Mucosa of stomach (tissue), 1 donor: ENCODE measurements around the gene KCNJ1.

Experiments used
- H3K27me3 ChIP-seq: one replicate; pipeline ENCODE4 v1.7.0; 2013; ENCODE audit warnings: mild to moderate bottlenecking, low read length; ENCODE audit not compliant: control insufficient read depth, insufficient read depth
- H3K36me3 ChIP-seq: one replicate; pipeline ENCODE4 v1.7.0; 2013; ENCODE audit warnings: low read length; ENCODE audit not compliant: control insufficient read depth, insufficient read depth
- H3K4me1 ChIP-seq: one replicate; pipeline ENCODE4 v1.7.0; 2013; ENCODE audit warnings: mild to moderate bottlenecking, low read length; ENCODE audit not compliant: control insufficient read depth, insufficient read depth
- H3K4me3 ChIP-seq: one replicate; pipeline ENCODE4 v1.7.0; 2013; ENCODE audit warnings: low read length
- H3K9ac ChIP-seq: one replicate; pipeline ENCODE4 v1.7.0; 2013; ENCODE audit warnings: mild to moderate bottlenecking, low read length, moderate library complexity
- H3K9me3 ChIP-seq: one replicate; pipeline ENCODE4 v1.7.0; 2013; ENCODE audit warnings: mild to moderate bottlenecking, low read length, moderate library complexity; ENCODE audit not compliant: control insufficient read depth
- donor health status: Pancreatic carcinoma.

KCNJ1 gene

DNA sequence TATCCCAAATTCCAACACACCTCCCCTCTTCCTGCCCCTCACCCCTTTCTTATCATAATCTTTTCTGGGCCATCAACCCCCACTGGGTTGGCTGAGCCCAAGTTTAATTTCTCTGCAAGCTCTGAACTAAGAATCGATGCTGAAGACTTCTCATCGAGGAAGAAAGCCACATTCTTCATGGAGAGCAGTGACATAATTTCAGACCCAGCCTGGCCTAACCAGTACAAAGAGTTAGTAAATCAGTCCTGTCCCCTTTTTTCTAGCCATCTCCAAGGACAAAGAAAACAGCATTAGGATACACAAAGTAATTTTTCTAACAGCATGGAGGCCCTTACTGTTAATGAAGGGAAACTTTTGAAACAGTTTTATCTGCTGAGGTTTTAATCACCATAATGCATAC, 45.0 kb downstream of the KCNJ1 start:
- no peak overlapping the region for H3K4me3 ChIP-seq
- no peaks in the 10 kb centered on the region for H3K9me3 ChIP-seq
- H3K9ac ChIP-seq: no peak overlapping the region
- H3K27me3 ChIP-seq: no peaks in the 10 kb centered on the region
- peaks cover under 1% of the 10 kb centered on the region for H3K4me1 ChIP-seq
- H3K36me3 ChIP-seq: no peaks in the 10 kb centered on the region

DNA sequence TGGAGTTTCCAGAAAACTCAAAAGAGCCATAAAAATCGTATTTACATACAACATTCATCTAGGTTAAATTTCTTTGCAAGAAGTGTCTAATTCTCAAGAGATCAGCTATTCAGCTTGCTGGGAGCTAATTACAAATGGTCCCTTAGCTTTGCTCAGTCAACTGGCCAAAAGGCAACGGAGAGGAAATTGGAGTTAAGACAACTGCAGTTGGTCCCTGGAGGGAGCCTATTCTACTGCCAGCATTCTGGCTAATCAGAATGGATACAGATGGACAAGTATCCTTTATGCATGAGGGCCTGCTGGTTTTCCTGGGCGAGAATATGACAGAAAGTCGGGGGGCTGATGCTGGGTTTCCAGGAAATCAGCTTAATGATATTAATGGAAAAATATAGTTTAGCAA, 45.5 kb downstream of the KCNJ1 start:
- Histone ChIP-seq H3K27me3 (no peaks in the 10 kb centered on the region), H3K9me3 (no peaks in the 10 kb centered on the region), H3K36me3 (no peaks in the 10 kb centered on the region), H3K4me3 (no peak overlapping the region), H3K4me1 (no peaks in the 10 kb centered on the region), H3K9ac (no peak overlapping the region)

DNA sequence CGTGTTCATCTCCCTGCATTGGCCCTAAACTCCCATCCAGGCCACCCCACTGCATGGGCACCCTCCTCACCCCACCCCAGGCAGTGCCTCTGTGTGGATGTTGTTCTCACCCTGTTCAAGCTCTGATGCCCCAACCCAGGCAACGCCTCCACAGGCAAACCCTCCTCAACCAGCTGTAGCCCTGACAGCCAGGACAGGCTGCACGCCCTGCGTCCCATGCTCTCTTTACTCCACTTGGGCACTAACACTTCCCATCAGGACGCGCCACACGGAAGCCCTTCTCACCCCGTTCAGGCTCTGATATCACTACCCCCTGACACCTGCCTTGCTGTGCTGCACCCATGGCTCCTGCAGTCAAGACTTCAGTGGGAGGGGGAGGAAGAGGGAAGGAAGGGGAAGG, 47.9 kb downstream of the KCNJ1 start:
- no peak overlapping the region for H3K9ac ChIP-seq
- no peaks in the 10 kb centered on the region for H3K9me3 ChIP-seq
- H3K4me3 ChIP-seq: no peak overlapping the region
- no peaks in the 10 kb centered on the region for H3K27me3 ChIP-seq
- H3K36me3 ChIP-seq: no peaks in the 10 kb centered on the region
- H3K4me1 ChIP-seq: no peaks in the 10 kb centered on the region

DNA sequence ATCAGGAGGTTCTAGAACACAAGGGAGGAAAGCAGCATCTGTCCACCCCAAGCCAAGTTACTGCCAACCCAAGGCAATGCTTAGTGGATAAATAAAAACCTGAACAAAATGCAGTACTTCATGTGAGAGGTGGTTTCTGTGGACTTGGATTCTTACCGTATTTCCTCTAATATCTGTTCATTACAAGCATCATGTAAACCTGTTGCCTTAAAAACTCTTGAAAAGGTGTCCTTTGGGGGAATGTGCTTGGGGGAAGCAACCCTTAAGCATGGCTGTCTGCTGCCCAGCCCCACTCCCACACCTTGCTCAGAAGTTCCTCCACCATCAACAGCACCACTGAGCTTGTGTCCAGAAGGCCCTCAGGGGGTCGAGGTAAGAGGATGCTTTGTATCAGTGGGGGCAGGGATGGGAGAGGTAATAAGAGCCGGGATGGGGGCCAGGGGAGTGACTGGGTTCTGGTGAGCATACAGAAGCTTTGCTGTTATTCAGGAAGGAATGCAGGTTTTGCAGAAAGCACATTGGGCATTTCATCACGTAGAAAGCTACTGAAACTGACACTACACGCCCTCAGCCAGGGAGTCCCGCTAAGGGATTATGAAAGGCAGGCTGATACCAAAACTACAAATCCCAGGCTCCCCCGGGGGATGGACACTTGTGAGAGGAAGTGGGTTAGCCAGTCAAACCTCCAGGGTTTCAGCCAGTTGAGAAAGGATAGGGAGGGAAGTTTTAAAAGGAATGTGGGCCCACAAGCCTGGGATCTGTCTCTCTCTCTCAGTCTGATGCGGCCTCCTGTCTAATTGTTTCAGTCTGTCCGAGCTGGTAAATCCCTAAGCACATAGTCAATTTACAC, 52.0 kb downstream of the KCNJ1 start:
- Histone ChIP-seq H3K4me1 (no peaks in the 10 kb centered on the region), H3K27me3 (no peaks in the 10 kb centered on the region), H3K4me3 (no peak overlapping the region), H3K9me3 (no peaks in the 10 kb centered on the region), H3K36me3 (no peaks in the 10 kb centered on the region), H3K9ac (no peak overlapping the region)

DNA sequence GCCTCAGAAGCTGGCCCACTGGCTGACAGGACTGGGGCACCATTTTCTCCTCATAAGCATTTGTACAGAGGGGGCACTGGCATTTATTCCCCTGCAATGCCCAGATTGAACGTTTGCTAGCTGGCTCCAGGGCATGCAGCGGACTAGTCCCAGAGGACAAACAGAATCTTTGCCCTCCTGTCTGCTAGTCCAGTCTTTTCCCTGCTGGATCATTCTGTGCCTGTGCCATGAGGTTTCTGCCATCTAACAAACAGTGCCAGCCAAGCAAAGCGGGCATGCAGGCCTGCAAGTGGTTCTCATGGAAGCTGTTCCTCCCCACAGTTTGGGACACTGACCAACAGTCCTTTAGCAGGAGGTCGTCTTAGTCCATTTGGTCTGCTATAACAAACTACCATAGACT, 53.4 kb downstream of the KCNJ1 start:
- Histone ChIP-seq H3K9me3 (no peaks in the 10 kb centered on the region), H3K4me3 (no peak overlapping the region), H3K4me1 (no peaks in the 10 kb centered on the region), H3K9ac (no peak overlapping the region), H3K36me3 (no peaks in the 10 kb centered on the region), H3K27me3 (no peaks in the 10 kb centered on the region)

DNA sequence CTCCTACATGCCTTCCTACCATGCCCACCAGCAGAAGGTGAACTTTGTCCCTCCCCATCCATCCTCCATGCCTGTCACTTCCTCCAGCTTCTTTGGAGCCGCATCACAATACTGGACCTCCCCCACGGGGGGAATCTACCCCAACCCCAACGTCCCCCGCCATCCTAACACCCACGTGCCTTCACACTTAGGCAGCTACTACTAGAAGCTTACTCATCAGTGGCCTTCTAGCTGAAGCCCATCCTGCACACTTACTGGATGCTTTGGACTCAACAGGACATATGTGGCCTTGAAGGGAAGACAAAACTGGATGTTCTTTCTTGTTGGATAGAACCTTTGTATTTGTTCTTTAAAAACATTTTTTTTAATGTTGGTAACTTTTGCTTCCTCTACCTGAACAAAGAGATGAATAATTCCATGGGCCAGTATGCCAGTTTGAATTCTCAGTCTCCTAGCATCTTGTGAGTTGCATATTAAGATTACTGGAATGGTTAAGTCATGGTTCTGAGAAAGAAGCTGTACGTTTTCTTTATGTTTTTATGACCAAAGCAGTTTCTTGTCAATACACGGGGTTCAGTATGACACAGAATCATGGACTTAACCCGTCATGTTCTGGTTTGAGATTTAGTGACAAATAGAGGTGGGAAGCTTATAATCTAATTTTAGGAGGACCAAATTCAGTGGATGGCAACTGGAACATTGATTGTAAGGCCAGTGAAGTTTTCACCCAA, 56.1 kb downstream of the KCNJ1 start:
- H3K27me3 ChIP-seq: no peaks in the 10 kb centered on the region
- H3K9ac ChIP-seq: no peak overlapping the region
- no peaks in the 10 kb centered on the region for H3K36me3 ChIP-seq

DNA sequence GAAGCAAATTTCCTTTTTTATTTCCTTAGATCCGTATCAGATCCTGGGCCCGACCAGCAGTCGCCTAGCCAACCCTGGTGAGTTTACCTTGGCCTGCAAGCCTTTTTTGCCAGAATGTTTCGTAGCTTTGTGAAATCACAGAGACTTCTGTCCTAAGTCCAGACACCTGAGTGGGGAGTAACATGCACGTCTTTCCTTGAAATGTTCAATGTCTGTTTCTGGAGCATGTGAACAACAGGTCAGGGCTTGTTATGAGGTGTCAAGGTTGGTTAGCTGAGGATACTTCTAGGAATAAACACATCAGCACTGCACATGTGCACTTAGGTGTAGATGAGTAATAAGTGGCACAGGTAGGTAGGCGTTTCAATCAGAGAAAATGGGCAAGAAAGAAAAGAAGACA, 58.0 kb downstream of the KCNJ1 start:
- no peaks in the 10 kb centered on the region for H3K9me3 ChIP-seq
- no peaks in the 10 kb centered on the region for H3K27me3 ChIP-seq
- H3K4me1 ChIP-seq: no peaks in the 10 kb centered on the region
- no peaks in the 10 kb centered on the region for H3K36me3 ChIP-seq
- H3K9ac ChIP-seq: no peak overlapping the region
- H3K4me3 ChIP-seq: no peak overlapping the region

More for the DNA sequence above, 56.1 kb downstream of the KCNJ1 start:
- Histone ChIP-seq H3K4me1 (no peaks in the 10 kb centered on the region), H3K9me3 (no peaks in the 10 kb centered on the region), H3K4me3 (no peak overlapping the region)

DNA sequence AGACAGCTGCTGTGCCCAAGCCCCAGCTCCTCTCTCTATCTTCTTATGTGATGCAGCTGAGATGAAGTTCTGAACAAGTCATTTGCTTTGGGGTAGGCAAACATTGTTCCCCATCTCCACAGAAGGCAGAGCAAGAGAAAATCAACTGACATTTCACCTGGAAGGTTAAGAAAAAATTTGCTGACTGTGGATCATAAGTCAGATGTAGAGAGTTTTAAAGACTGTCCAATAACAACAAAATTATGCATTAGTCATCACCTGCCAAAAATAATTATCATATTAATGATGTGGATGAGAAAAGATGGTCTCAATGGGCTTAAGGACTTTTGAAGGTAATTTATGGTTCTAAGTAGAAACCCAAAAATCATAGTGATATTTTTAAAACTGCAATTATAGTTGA, 59.2 kb downstream of the KCNJ1 start:
- no peak overlapping the region for H3K9ac ChIP-seq
- H3K9me3 ChIP-seq: no peaks in the 10 kb centered on the region
- H3K36me3 ChIP-seq: no peaks in the 10 kb centered on the region
- H3K27me3 ChIP-seq: no peaks in the 10 kb centered on the region
- H3K4me1 ChIP-seq: no peaks in the 10 kb centered on the region
- no peak overlapping the region for H3K4me3 ChIP-seq

DNA sequence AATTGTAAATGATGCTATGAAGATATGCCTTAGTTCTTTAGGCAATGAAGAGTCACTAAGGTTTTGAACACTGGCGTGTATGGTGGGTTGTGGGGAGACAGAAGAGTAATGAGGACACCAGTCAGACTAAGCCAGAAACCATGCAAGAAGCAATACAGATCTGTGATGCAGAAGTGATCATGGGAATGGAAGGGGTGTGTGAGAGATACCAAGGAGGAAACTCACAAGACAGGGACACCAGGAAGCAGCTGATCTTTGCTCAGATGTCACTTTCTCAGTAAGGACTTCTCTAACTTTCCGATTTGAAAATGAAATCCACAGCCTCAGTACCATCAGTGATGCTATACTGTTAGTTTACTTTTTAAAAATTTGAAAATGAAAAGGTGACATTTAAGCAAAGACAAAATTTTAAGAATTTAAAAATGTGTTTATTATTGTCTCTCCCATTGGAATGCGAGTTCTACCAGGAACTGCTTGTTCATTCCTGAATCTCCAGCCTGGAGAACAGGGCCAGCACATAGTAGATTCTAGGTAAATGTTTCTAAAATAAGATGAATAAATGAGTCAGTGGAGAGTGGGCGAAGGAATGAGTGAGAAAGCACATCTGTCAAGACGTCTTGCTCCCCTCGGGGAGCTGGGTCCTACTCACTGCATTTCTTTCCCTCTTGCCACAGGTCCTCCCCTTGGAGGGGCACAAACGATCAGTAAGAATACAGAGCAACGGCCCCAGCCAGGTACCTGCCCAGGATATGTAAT, 60.4 kb downstream of the KCNJ1 start:
- Histone ChIP-seq H3K36me3 (no peaks in the 10 kb centered on the region), H3K4me1 (no peaks in the 10 kb centered on the region), H3K9ac (no peak overlapping the region), H3K27me3 (no peaks in the 10 kb centered on the region), H3K9me3 (no peaks in the 10 kb centered on the region), H3K4me3 (no peak overlapping the region)

DNA sequence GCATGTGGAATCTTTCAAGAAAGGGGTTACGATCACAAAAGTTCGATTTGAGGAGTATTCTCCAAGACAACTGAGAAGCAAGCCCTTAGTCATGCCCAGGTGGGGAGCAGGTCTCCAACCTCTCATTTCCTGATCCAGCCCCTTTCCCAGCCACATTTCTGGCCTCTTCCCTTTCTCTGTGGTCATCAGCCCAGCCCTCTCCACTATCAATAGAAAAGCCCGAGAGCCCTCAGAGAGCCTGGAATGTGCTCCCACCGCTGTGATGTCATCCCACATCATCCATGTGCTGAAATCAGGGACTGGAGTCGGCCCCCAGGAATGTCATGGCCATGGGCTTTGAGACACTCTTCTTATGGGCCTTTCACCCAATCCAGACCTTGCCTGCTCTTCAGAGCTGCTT, 62.6 kb downstream of the KCNJ1 start:
- Histone ChIP-seq H3K4me3 (no peak overlapping the region), H3K4me1 (no peaks in the 10 kb centered on the region), H3K36me3 (no peaks in the 10 kb centered on the region), H3K9me3 (no peaks in the 10 kb centered on the region), H3K9ac (no peak overlapping the region), H3K27me3 (no peaks in the 10 kb centered on the region)

DNA sequence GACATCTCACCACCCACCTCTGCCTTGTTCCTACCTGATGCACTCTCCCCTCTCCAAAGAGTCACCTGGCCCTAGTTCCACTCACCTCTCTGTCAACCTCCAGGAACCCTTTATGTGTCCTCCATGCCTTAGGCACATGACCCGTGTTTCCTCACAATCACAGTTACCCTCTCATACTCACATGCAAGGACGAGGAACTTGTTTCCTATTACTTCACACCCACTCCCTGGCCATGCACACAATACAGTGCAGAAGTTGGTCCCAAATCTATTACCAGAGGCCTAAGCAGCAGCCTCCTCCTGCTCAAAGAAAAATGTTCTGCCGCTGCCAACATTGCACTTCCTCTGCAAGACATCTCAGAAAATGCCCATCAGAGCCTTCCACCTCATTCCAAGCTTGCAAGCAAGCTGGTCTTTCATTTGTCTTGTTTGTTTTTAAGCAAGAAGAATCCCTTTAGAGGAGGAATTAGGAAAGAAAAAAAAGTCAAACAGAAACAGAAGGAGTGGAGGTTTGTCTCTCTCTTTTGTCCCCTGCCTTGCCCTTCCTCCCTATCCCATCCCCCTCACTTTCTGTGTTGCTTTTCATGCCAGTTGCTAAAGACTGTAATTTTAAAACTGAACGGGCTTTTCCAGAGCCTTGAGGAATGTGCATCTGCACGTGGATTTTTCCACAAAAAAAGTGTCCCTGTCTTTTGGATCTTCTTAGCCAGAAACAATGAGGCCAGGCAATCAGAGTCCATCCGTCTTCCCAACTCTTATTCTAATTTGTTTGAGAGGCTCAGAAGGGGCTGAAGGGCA, 63.4 kb downstream of the KCNJ1 start:
- H3K27me3 ChIP-seq: no peaks in the 10 kb centered on the region
- no peaks in the 10 kb centered on the region for H3K4me1 ChIP-seq
- no peaks in the 10 kb centered on the region for H3K9me3 ChIP-seq
- H3K4me3 ChIP-seq: no peak overlapping the region
- H3K36me3 ChIP-seq: no peaks in the 10 kb centered on the region
- no peak overlapping the region for H3K9ac ChIP-seq
